Activated naive CD4-positive, alpha-beta T cell treated with anti-CD3 and anti-CD28 coated beads for 36 hours (primary cell): ENCODE measurements around the gene MBD3L5. TPM values are rescaled to one million over a fixed set of nuclear protein-coding genes. Genes with fewer than 3 reads are reported as not detected.
"Not testable (repeated sequence)": the region's sequence is repeated elsewhere in the genome, so short reads cannot be mapped to it uniquely, and the experiment has no call there.

Experiments used
- CTCF ChIA-PET: fragments of 350-600 bp; sonication (Branson Sonifier 250); formaldehyde crosslinking; loops from one replicate; lab custom pipeline; 2021; ENCODE audit warnings: antibody characterized with exemption; lab: Charles Lee
- DNase-seq: peaks from one replicate; pipeline ENCODE4 v3.0.0-alpha.2; 2020
- H3K27ac Mint-ChIP-seq: one replicate; pipeline ENCODE4 v1.8.0; 2021; ENCODE audit warnings: mild to moderate bottlenecking, mixed read lengths
- H3K27me3 Mint-ChIP-seq: one replicate; pipeline ENCODE4 v1.8.0; 2021; ENCODE audit warnings: low read depth, mixed read lengths
- H3K36me3 Mint-ChIP-seq: one replicate; pipeline ENCODE4 v1.8.0; 2021; ENCODE audit warnings: low read depth, mixed read lengths
- H3K4me1 Mint-ChIP-seq: one replicate; pipeline ENCODE4 v1.8.0; 2021; ENCODE audit warnings: low read depth, mixed read lengths
- H3K4me3 Mint-ChIP-seq: one replicate; pipeline ENCODE4 v1.8.0; 2021; ENCODE audit warnings: mild to moderate bottlenecking, moderate library complexity, mixed read lengths
- H3K9me3 Mint-ChIP-seq: one replicate; pipeline ENCODE4 v1.8.0; 2021; ENCODE audit warnings: mixed read lengths
- intact Hi-C: fragments of 100-400 bp; cut with micrococcal nuclease; formaldehyde crosslinking; loops from one replicate; pipeline ENCODE4 v1.15.1; 2023
- total RNA-seq, 2 experiments: library from RNA; stranded (reverse); gene quantifications; one replicate each; pipeline ENCODE4 v1.2.3, GENCODE V29; 2021

MBD3L5 gene
- not detected for total RNA-seq

- H3K4me3 Mint-ChIP-seq, intact Hi-C loops, H3K4me1 Mint-ChIP-seq, H3K9me3 Mint-ChIP-seq, H3K36me3 Mint-ChIP-seq, DNase-seq, CTCF ChIA-PET, H3K27me3 Mint-ChIP-seq, H3K27ac Mint-ChIP-seq: not testable (repeated sequence)
Observed at GRCh38 chr19:7030278-7030677, at the start of gene MBD3L5. Gene MBD3L5, plus strand, starts transcription at chr19:7030578. Its CDS starts 34 bp downstream, at chr19:7030612.

- Mint-ChIP-seq H3K36me3 (peaks cover 36% of the 10 kb centered on the region), H3K4me3 (no peak overlapping the region), H3K27ac (no peak overlapping the region), H3K4me1 (no peaks in the 10 kb centered on the region), H3K27me3 (no peaks in the 10 kb centered on the region), H3K9me3 (peaks cover 20% of the 10 kb centered on the region)
- CTCF ChIA-PET = no interaction called here
- intact Hi-C loops = loop anchor here (5.0 kb wide), 1 partner anchor 36 kb away; no protein-coding TSS in a partner anchor
- DNase-seq = no peak
Observed at GRCh38 chr19:6983448-6983847, 46.9 kb upstream of the MBD3L5 start.

GRCh38 chr19:6987850-6988249 lies 42.5 kb upstream of the MBD3L5 start:
- Mint-ChIP-seq H3K36me3 (peaks cover 35% of the 10 kb centered on the region), H3K27me3 (no peaks in the 10 kb centered on the region), H3K4me3 (no peak overlapping the region), H3K27ac (no peak overlapping the region), H3K4me1 (no peaks in the 10 kb centered on the region), H3K9me3 (peaks cover 19% of the 10 kb centered on the region)
- intact Hi-C loops = no loop called here
- CTCF ChIA-PET = interaction anchor here (0.8 to 1.4 kb wide), 2 partner anchors 24 to 64 kb away, joined by 3 read pairs; no protein-coding TSS in a partner anchor
- DNase-seq = no peak

- Mint-ChIP-seq H3K4me3 (no peak overlapping the region), H3K4me1 (no peaks in the 10 kb centered on the region), H3K27me3 (no peaks in the 10 kb centered on the region), H3K36me3 (peaks cover 32% of the 10 kb centered on the region), H3K9me3 (peaks cover 18% of the 10 kb centered on the region), H3K27ac (no peak overlapping the region)
- no peak for DNase-seq
- CTCF ChIA-PET = interaction anchor here (0.8 to 1.4 kb wide), 2 partner anchors 24 to 64 kb away, joined by 3 read pairs; no protein-coding TSS in a partner anchor
- intact Hi-C loops = no loop called here
Observed at GRCh38 chr19:6988257-6988656, 42.1 kb upstream of the MBD3L5 start.

- CTCF ChIA-PET = no interaction called here
- H3K4me1 Mint-ChIP-seq = peaks cover 22% of the 10 kb centered on the region
- intact Hi-C loops = no loop called here
- DNase-seq = no peak
- no peaks in the 10 kb centered on the region for H3K27me3 Mint-ChIP-seq
- no peak overlapping the region for H3K27ac Mint-ChIP-seq
- H3K4me3 Mint-ChIP-seq = no peak overlapping the region
- peaks cover 8% of the 10 kb centered on the region for H3K36me3 Mint-ChIP-seq
- H3K9me3 Mint-ChIP-seq = peaks cover 7% of the 10 kb centered on the region
Observed at GRCh38 chr19:6995054-6995453, 35.3 kb upstream of the MBD3L5 start.

GRCh38 chr19:6996810-6997209 lies 33.6 kb upstream of the MBD3L5 start:
- H3K4me3 Mint-ChIP-seq = peak overlapping the region; percentile 71
- intact Hi-C loops = no loop called here
- H3K4me1 Mint-ChIP-seq = peaks cover 30% of the 10 kb centered on the region
- CTCF ChIA-PET = no interaction called here
- H3K27me3 Mint-ChIP-seq = no peaks in the 10 kb centered on the region
- peaks cover 7% of the 10 kb centered on the region for H3K9me3 Mint-ChIP-seq
- H3K36me3 Mint-ChIP-seq = peaks cover 7% of the 10 kb centered on the region
- H3K27ac Mint-ChIP-seq = peak overlapping the region; percentile 83
- DNase-seq = no peak

- intact Hi-C loops = no loop called here
- peaks cover 7% of the 10 kb centered on the region for H3K9me3 Mint-ChIP-seq
- DNase-seq = no peak
- CTCF ChIA-PET = interaction anchor here (0.6 to 0.8 kb wide), 2 partner anchors 56 to 113 kb away, joined by 3 read pairs; no protein-coding TSS in a partner anchor
- peak overlapping the region; percentile 83 for H3K27ac Mint-ChIP-seq
- H3K27me3 Mint-ChIP-seq = no peaks in the 10 kb centered on the region
- H3K36me3 Mint-ChIP-seq = peaks cover 7% of the 10 kb centered on the region
- H3K4me1 Mint-ChIP-seq = peaks cover 30% of the 10 kb centered on the region
- H3K4me3 Mint-ChIP-seq = peak overlapping the region; percentile 71
Observed at GRCh38 chr19:6997679-6998445, 32.5 kb upstream of the MBD3L5 start.

- no peak overlapping the region for H3K4me3 Mint-ChIP-seq
Observed at GRCh38 chr19:6999933-7000332, 30.4 kb upstream of the MBD3L5 start.

GRCh38 chr19:7000333-7000732 lies 30.0 kb upstream of the MBD3L5 start:
- H3K4me1 Mint-ChIP-seq = peaks cover 31% of the 10 kb centered on the region
- H3K27me3 Mint-ChIP-seq = no peaks in the 10 kb centered on the region
- CTCF ChIA-PET = no interaction called here
- DNase-seq = no peak
- peaks cover 2% of the 10 kb centered on the region for H3K9me3 Mint-ChIP-seq
- no peak overlapping the region for H3K4me3 Mint-ChIP-seq
- H3K27ac Mint-ChIP-seq = no peak overlapping the region
- H3K36me3 Mint-ChIP-seq = peaks cover 2% of the 10 kb centered on the region
- intact Hi-C loops = no loop called here

More at GRCh38 chr19:6999933-7000332, 30.4 kb upstream of the MBD3L5 start:
- CTCF ChIA-PET = no interaction called here
- no peak for DNase-seq
- H3K27ac Mint-ChIP-seq = no peak overlapping the region
- H3K36me3 Mint-ChIP-seq = peaks cover 6% of the 10 kb centered on the region
- H3K4me1 Mint-ChIP-seq = peaks cover 32% of the 10 kb centered on the region
- no peaks in the 10 kb centered on the region for H3K27me3 Mint-ChIP-seq
- intact Hi-C loops = no loop called here
- peaks cover 6% of the 10 kb centered on the region for H3K9me3 Mint-ChIP-seq

- Mint-ChIP-seq H3K36me3 (no peaks in the 10 kb centered on the region), H3K27ac (no peak overlapping the region), H3K4me3 (no peak overlapping the region), H3K4me1 (peaks cover 31% of the 10 kb centered on the region), H3K27me3 (no peaks in the 10 kb centered on the region), H3K9me3 (no peaks in the 10 kb centered on the region)
- CTCF ChIA-PET = no interaction called here
- intact Hi-C loops = no loop called here
- no peak for DNase-seq
Observed at GRCh38 chr19:7000816-7001215, 29.6 kb upstream of the MBD3L5 start.

GRCh38 chr19:7004313-7004931 lies 26.0 kb upstream of the MBD3L5 start:
- Mint-ChIP-seq H3K9me3 (no peaks in the 10 kb centered on the region), H3K27me3 (no peaks in the 10 kb centered on the region), H3K4me1 (peaks cover 36% of the 10 kb centered on the region), H3K4me3 (no peak overlapping the region), H3K36me3 (no peaks in the 10 kb centered on the region), H3K27ac (no peak overlapping the region)
- CTCF ChIA-PET = interaction anchor here (0.6 to 0.8 kb wide), 2 partner anchors 40 to 141 kb away, joined by 3 to 4 read pairs; no protein-coding TSS in a partner anchor
- intact Hi-C loops = loop anchor here (2.0 kb wide), 1 partner anchor 62 kb away; no protein-coding TSS in a partner anchor
- peak; percentile 31 for DNase-seq

GRCh38 chr19:7006135-7006704 lies 24.2 kb upstream of the MBD3L5 start:
- intact Hi-C loops = no loop called here
- no peak for DNase-seq
- H3K27ac Mint-ChIP-seq = no peak overlapping the region
- H3K4me3 Mint-ChIP-seq = no peak overlapping the region
- CTCF ChIA-PET = interaction anchor here (0.5 to 0.9 kb wide), 3 partner anchors 116 to 376 kb away, joined by 3 to 4 read pairs (median 3); no protein-coding TSS in a partner anchor
- no peaks in the 10 kb centered on the region for H3K9me3 Mint-ChIP-seq
- no peaks in the 10 kb centered on the region for H3K36me3 Mint-ChIP-seq
- H3K27me3 Mint-ChIP-seq = no peaks in the 10 kb centered on the region
- H3K4me1 Mint-ChIP-seq = peaks cover 42% of the 10 kb centered on the region
